WI38 (cell line): ENCODE measurements around the gene CADM2.

Experiments
- H3K4me3 ChIP-seq: 2 replicates; pipeline ENCODE4 v1.5.1; 2011; ENCODE audit warnings: low read depth, mild to moderate bottlenecking, control low read depth, low read length
- CTCF ChIP-seq: IDR thresholded peaks from 2 replicates; pipeline ENCODE4 v1.5.1; 2012; ENCODE audit warnings: low read depth, mild to moderate bottlenecking, control low read depth, low read length

CADM2 gene

GRCh38 chr3:85427467-85427866 lies 468.7 kb downstream of the CADM2 start:
- TF ChIP-seq CTCF: no peak
- no peak overlapping the region for H3K4me3 ChIP-seq

DNA sequence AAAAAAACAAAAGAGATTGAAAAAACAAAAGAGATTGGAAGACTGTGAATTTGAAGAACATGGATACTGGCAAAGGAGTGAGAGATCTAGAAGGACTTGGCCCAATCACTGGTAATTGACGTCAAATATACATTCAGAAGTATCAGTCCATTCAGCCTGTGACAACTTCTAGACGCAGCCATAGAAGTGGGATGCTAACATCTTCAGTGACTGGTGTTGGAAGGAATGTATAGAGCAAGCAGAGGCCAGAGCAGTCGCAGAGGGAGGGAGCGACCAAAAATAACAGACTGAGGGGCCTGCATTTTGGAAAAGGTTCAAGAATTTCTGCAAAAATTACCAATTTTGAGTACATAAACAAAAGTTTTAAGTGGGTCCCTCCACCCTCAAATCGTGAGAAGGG lies 473.3 kb downstream of the CADM2 start:
- H3K4me3 ChIP-seq: no peak overlapping the region
- TF ChIP-seq CTCF: no peak

DNA sequence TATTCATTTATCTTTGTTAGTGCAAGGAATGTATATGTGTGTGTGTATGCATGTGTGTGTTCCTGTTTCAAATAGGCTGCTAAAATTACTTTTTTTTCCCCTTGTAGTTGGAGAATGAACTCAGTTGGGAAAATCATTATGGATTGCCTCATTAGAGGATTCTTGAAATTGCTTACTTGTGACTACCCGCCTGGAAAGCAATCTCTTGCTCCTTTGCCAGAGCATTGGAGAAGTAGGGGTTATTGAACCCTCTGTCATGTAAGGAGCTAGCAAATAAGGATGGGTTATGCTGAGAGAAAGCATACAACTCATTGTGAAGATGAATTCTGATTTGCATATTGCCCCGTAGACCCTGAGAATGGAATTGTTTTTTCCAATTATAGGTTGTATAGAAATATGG lies 474.5 kb downstream of the CADM2 start:
- TF ChIP-seq CTCF: no peak
- H3K4me3 ChIP-seq: no peak overlapping the region

DNA sequence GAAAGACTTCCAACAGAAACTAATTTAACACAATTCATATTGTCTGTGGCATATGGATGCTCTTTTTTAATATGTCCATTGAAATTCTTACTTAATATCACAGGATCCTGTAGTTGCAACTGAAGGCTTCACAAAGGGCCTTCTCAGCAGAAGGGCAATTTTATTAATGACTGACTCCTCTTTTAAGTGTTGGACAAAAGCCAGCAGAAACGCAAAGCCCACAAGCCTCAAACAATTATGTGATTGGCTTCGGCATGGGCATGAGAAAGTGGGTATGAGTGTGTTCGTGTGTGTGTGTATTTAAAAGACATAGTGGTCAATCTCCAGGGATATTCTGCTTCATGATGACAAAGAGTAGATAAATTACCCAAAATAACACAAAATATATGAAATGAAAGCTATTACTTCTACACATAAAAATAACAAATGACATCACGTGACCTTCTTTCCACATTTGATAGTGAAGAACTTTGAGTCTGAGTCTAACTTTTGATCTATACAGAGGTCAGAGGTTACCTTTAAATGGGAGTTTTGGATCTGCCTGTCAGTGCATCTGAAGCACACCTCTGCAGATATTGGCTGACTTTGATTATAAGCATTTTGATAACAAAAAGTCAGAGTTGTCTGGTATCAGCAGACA lies 496.9 kb downstream of the CADM2 start:
- no peak overlapping the region for H3K4me3 ChIP-seq
- TF ChIP-seq CTCF: no peak

DNA sequence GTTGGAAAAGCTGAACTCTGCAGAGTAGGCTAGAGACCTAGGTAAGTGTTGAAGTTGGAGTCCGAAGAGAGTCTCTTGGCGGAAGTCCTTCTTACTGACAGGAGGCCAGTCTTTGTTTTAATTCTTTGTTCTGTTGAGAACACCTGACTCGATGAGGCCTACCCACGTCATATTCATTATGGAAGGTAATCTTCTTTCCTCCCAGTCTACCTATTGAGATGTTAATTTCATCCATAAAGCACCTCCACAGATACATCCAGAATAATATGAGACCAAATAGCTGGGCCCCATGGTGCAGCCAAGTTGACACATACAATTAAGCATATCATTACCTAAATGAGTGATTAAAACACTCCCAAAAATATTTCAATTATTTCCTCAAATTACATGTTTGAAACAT lies 515.5 kb downstream of the CADM2 start:
- no peak for TF ChIP-seq CTCF
- H3K4me3 ChIP-seq: no peak overlapping the region

- no peak overlapping the region for H3K4me3 ChIP-seq
- no peak for TF ChIP-seq CTCF
Measured at GRCh38 chr3:85475346-85475745, 516.6 kb downstream of the CADM2 start.

- H3K4me3 ChIP-seq: no peak overlapping the region
- no peak for TF ChIP-seq CTCF
Measured at GRCh38 chr3:85476891-85477495, 518.2 kb downstream of the CADM2 start.
